ENCODE measurements around the gene ECE2.
"Not testable (repeated sequence)": the region's sequence is repeated elsewhere in the genome, so short reads cannot be mapped to it uniquely, and the experiment has no call there.

Gene ECE2

GRCh38 chr3:184338511-184338945, 62.7 kb downstream of the ECE2 start:
- Histone ChIP-seq H3K9ac (ENCODE audit: low read depth, low read length) (peak overlapping the region; percentile 21; the same call in 1 of the 2 replicates), H3K36me3 (ENCODE audit: insufficient read depth, low read length) (peaks cover 7% of the 10 kb centered on the region), H3K4me1 (ENCODE audit: insufficient read depth, low read length) (peaks cover 23% of the 10 kb centered on the region), H3K9me3 (ENCODE audit: control insufficient read depth, insufficient read depth, low read length) (no peaks in the 10 kb centered on the region)

- H3K9ac ChIP-seq (ENCODE audit: low read depth, low read length), result peak overlapping the region; percentile 17; the same call in 1 of the 2 replicates
- no peaks in the 10 kb centered on the region for H3K9me3 ChIP-seq (ENCODE audit: control insufficient read depth, insufficient read depth, low read length)
- H3K4me1 ChIP-seq (ENCODE audit: insufficient read depth, low read length), result peaks cover 23% of the 10 kb centered on the region
- peaks cover 2% of the 10 kb centered on the region for H3K36me3 ChIP-seq (ENCODE audit: insufficient read depth, low read length)
These were observed 63.2 kb downstream of the ECE2 start for GRCh38 chr3:184339001-184339400.

GRCh38 chr3:184339451-184340135, 63.8 kb downstream of the ECE2 start:
- H3K36me3 ChIP-seq (ENCODE audit: insufficient read depth, low read length); H3K9ac ChIP-seq (ENCODE audit: low read depth, low read length); H3K9me3 ChIP-seq (ENCODE audit: control insufficient read depth, insufficient read depth, low read length): not testable (repeated sequence)
- H3K4me1 ChIP-seq (ENCODE audit: insufficient read depth, low read length), result peaks cover 23% of the 10 kb centered on the region

GRCh38 chr3:184341925-184342324, 66.1 kb downstream of the ECE2 start:
- no peak overlapping the region for H3K9ac ChIP-seq (ENCODE audit: low read depth, low read length)
- H3K4me1 ChIP-seq (ENCODE audit: insufficient read depth, low read length), result peaks cover 37% of the 10 kb centered on the region
- H3K9me3 ChIP-seq (ENCODE audit: control insufficient read depth, insufficient read depth, low read length), result no peaks in the 10 kb centered on the region
- no peaks in the 10 kb centered on the region for H3K36me3 ChIP-seq (ENCODE audit: insufficient read depth, low read length)
